ENCODE results near the gene FHIT.

FHIT gene

DNA sequence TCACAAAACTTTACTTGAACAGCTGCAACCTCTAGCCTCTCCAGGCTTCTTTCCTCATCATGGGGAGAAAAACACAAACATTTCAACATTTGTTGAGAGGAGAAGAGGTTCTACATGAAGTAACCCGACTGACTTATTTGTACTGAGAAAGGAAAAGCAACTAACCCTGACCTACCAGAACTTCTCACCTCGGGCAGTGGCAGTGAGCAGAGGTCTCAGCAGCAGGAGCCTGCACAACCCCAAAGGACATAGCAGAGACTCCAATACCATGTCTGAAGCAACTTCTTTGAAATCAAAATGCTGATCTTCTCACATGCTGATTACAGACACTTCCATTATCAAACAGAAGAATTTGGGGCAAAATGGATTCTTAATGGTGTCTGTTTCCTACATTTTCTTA is 1115.8 kb downstream of the FHIT start:
- Mint-ChIP-seq H3K27ac (no peak overlapping the region), H3K4me3 (no peak overlapping the region), H3K4me1 (peaks cover 8% of the 10 kb centered on the region), H3K27me3 (ENCODE audit: low read depth, poor library complexity) (no peaks in the 10 kb centered on the region), H3K9me3 (no peaks in the 10 kb centered on the region), H3K36me3 (ENCODE audit: low read depth) (no peaks in the 10 kb centered on the region)
- no peak for DNase-seq
- TF ChIP-seq, protein P1, sequence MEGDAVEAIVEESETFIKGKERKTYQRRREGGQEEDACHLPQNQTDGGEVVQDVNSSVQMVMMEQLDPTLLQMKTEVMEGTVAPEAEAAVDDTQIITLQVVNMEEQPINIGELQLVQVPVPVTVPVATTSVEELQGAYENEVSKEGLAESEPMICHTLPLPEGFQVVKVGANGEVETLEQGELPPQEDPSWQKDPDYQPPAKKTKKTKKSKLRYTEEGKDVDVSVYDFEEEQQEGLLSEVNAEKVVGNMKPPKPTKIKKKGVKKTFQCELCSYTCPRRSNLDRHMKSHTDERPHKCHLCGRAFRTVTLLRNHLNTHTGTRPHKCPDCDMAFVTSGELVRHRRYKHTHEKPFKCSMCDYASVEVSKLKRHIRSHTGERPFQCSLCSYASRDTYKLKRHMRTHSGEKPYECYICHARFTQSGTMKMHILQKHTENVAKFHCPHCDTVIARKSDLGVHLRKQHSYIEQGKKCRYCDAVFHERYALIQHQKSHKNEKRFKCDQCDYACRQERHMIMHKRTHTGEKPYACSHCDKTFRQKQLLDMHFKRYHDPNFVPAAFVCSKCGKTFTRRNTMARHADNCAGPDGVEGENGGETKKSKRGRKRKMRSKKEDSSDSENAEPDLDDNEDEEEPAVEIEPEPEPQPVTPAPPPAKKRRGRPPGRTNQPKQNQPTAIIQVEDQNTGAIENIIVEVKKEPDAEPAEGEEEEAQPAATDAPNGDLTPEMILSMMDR (IDR thresholded peaks at IDR 0.05), result no peak

DNA sequence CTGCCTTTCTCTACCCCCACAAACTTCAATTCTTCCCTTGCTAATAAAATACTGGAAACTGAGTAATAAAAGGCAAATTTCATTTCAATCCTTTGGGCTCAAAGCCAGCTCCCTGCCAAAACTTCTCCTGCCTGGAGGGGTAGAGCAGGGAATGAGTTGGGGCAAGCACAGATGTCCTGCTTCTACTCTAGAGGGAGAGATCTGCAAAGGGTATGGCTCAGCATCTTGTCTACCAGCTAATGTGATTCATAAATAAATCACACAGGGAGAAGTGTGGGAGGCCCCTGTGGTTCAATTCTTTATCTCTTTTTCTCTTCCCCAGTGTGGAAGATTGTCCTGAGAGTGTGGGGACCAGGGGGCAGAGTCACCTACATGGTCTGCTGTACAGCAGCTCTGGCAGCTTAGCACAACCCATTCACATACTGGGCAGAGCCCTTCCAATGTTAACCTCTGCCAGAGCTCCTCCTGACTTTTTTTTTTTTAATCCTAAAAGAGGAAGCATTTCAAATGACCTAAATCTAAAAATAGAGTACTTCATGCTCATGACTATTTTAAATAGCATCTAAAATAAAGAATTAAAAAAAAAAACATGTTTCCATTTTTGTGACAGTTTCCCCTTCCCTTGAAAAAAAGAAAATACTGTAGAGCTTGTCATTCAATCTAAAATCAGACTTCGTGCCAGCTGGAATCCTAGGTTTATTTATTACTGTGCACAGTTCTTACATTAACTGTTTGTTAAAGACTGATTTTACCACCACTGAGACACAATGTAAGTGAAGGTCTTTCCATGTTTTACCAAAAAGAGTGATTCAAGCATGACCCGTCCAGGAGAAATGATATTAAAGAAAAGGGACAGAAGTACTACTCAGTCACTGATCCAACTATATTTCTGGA is 1117.7 kb downstream of the FHIT start:
- Mint-ChIP-seq H3K27ac (no peak overlapping the region), H3K4me3 (no peak overlapping the region), H3K27me3 (ENCODE audit: low read depth, poor library complexity) (peaks cover 4% of the 10 kb centered on the region), H3K9me3 (no peaks in the 10 kb centered on the region), H3K36me3 (ENCODE audit: low read depth) (no peaks in the 10 kb centered on the region), H3K4me1 (peaks cover 8% of the 10 kb centered on the region)
- DNase-seq, result no peak
- TF ChIP-seq, protein P1 (IDR thresholded peaks at IDR 0.05), result no peak

DNA sequence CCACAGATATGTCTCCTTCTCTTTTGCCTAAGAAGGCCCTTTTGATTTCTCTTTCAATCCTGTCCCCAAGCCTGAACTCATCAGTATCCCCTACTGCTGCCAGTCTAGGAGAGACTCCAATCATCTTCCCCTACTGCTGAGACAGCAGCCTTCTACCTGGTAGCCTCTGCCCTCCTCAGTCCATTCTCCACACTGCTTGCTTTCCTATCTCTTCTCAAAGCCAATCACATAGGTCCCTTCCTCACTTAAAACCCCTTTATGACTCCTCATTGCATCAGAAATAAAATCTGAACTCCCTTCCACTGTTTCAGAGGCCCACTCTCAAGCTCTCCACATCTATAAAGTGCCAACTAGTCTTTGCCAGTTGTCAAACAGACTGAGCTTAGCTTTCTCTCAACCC is 1119.6 kb downstream of the FHIT start:
- DNase-seq, result no peak
- Mint-ChIP-seq H3K4me3 (no peak overlapping the region), H3K4me1 (peaks cover 12% of the 10 kb centered on the region), H3K9me3 (no peaks in the 10 kb centered on the region), H3K36me3 (ENCODE audit: low read depth) (no peaks in the 10 kb centered on the region), H3K27ac (no peak overlapping the region), H3K27me3 (ENCODE audit: low read depth, poor library complexity) (peaks cover 4% of the 10 kb centered on the region)
- TF ChIP-seq, protein P1 (IDR thresholded peaks at IDR 0.05), result no peak

DNA sequence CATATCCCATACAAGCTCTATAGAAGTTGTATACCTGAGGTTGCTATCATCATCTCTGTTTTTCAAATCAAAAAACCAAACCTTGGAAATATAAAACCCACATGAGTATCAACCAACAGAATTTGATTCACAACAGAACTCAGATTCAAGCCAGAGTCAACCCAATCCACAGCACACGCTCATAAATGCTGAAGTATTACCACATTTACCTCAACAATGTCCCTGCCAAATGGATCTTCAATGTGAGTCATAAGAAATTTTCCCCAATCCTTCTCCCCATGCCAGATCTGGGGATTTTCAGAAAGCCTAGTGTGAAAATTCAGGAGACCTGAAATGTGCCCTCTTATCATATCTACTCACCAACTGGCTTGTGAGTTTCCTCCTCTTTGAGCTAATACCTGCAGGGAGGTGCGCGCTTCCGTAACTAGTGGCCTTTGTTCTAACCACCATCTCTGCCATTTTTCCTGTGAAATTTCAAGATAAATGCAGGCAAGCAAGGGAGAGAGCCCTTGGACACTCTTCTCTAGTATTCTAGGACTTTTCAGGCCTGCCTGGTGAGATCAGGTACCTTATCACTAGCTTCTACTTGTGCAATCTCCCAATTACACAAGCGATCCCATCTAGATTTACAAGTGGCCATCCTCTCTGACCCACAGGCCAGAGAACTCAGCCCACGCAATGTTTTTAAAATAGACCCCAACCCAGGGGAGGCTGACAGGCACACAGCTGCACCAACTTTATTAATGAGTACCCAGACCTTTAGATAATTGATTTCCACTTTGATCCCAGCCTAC is 1124.5 kb downstream of the FHIT start:
- Mint-ChIP-seq H3K27me3 (ENCODE audit: low read depth, poor library complexity) (peaks cover 4% of the 10 kb centered on the region), H3K9me3 (no peaks in the 10 kb centered on the region), H3K4me1 (peaks cover 36% of the 10 kb centered on the region), H3K36me3 (ENCODE audit: low read depth) (no peaks in the 10 kb centered on the region), H3K27ac (peak overlapping the region; percentile 50), H3K4me3 (no peak overlapping the region)
- DNase-seq, result no peak
- TF ChIP-seq, protein P1 (IDR thresholded peaks at IDR 0.05), result no peak

DNA sequence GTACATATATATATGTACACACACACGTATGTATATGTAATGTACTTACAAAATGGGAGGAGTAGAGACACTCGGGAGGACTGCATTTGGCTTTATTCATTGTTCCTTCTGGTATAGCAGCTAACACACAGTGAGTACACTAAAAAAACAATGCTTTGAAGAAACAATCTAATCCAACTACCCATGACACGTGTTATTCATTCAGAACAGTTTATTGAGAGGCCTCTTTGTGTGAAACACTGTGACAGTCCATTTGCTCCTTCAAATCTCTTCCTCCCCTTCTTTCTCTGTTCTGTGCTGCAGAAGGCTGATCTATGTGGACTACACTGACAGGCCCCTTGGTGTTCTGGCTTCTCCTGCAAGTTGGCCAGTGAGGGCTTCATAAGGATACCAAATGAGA is 1125.6 kb downstream of the FHIT start:
- TF ChIP-seq, protein P1 (IDR thresholded peaks at IDR 0.05), result no peak
- H3K27me3 Mint-ChIP-seq (ENCODE audit: low read depth, poor library complexity), result peaks cover 4% of the 10 kb centered on the region
- H3K4me3 Mint-ChIP-seq, result no peak overlapping the region
- H3K4me1 Mint-ChIP-seq, result peaks cover 39% of the 10 kb centered on the region
- DNase-seq, result no peak
- no peaks in the 10 kb centered on the region for H3K36me3 Mint-ChIP-seq (ENCODE audit: low read depth)
- no peaks in the 10 kb centered on the region for H3K9me3 Mint-ChIP-seq
- no peak overlapping the region for H3K27ac Mint-ChIP-seq
